HG02981 (cell line): ENCODE data around the gene CSAG1.
"Not testable (repeated sequence)": the region's sequence is repeated elsewhere in the genome, so short reads cannot be mapped to it uniquely, and the experiment has no call there.

Source experiments
- ATAC-seq: cut with Tn5 transposase; IDR thresholded peaks from one replicate; pipeline ENCODE4 v1.9.1; 2021; ENCODE audit warnings: mild to moderate bottlenecking, moderate library complexity; ENCODE audit not compliant: unreplicated experiment

The CSAG1 gene

GRCh38 chrX:152733261-152733975 lies at the start of gene CSAG1, which contains the start of gene MAGEA12:
TSS of gene CSAG1 (minus strand) at chrX:152733721. CDS start at chrX:152732460, 1,261 bp downstream.
TSS of gene MAGEA12 (plus strand) at chrX:152733757. CDS start at chrX:152736162, 2,405 bp downstream.
- no peak for ATAC-seq

- ATAC-seq, result not testable (repeated sequence)
Measured at GRCh38 chrX:152769549-152770289, 36.2 kb upstream of the CSAG1 start, which contains the start of gene MAGEA6. TSS of gene MAGEA6 (minus strand) at chrX:152769689. CDS start at chrX:152767650, 2,039 bp downstream.

- ATAC-seq, result not testable (repeated sequence)
Measured at GRCh38 chrX:152766562-152766961, 33.0 kb upstream of the CSAG1 start.

- ATAC-seq, result not testable (repeated sequence)
Measured at GRCh38 chrX:152761582-152761981, 28.1 kb upstream of the CSAG1 start.

- ATAC-seq, result not testable (repeated sequence)
Measured at GRCh38 chrX:152759544-152759943, 26.0 kb upstream of the CSAG1 start.

- ATAC-seq, result not testable (repeated sequence)
Measured at GRCh38 chrX:152758918-152759317, 25.4 kb upstream of the CSAG1 start, which contains the start of gene CSAG3. TSS of gene CSAG3 (plus strand) at chrX:152759218.

- ATAC-seq, result not testable (repeated sequence)
Measured at GRCh38 chrX:152754871-152755270, 21.4 kb upstream of the CSAG1 start.

GRCh38 chrX:152753686-152754650 lies 20.4 kb upstream of the CSAG1 start, which contains the start of gene MAGEA2:
TSS of gene MAGEA2 (minus strand) at chrX:152753842. CDS start at chrX:152751363, 2,479 bp downstream.
- ATAC-seq, result not testable (repeated sequence)

- ATAC-seq, result no peak
Measured at GRCh38 chrX:152738560-152738959, 5.0 kb upstream of the CSAG1 start.

GRCh38 chrX:152736528-152736927 lies 3.0 kb upstream of the CSAG1 start:
- ATAC-seq, result not testable (repeated sequence)

- no peak for ATAC-seq
Measured at GRCh38 chrX:152735860-152736511, 2.5 kb upstream of the CSAG1 start.

GRCh38 chrX:152735101-152735500 lies 1.6 kb upstream of the CSAG1 start:
- ATAC-seq, result no peak

- ATAC-seq, result not testable (repeated sequence)
Measured at GRCh38 chrX:152734143-152734858, 780 bp upstream of the CSAG1 start.

GRCh38 chrX:152725409-152725808 lies 8.1 kb downstream of the CSAG1 start:
- ATAC-seq, result no peak

- not testable (repeated sequence) for ATAC-seq
Measured at GRCh38 chrX:152713815-152714787, 19.4 kb downstream of the CSAG1 start, which contains the start of gene MAGEA2B. TSS of gene MAGEA2B (plus strand) at chrX:152714628. CDS start at chrX:152717107, 2,479 bp downstream.

GRCh38 chrX:152713195-152713594 lies 20.3 kb downstream of the CSAG1 start:
- not testable (repeated sequence) for ATAC-seq

- not testable (repeated sequence) for ATAC-seq
Measured at GRCh38 chrX:152709173-152709572, 24.3 kb downstream of the CSAG1 start, which contains the start of gene CSAG2. TSS of gene CSAG2 (minus strand) at chrX:152709273. CDS start at chrX:152709112, 161 bp downstream.

- ATAC-seq, result not testable (repeated sequence)
Measured at GRCh38 chrX:152706500-152706899, 27.0 kb downstream of the CSAG1 start.
